GM19467 (cell line): Measurements from ENCODE around the gene GALT.

ENCODE experiments used
- ATAC-seq: cut with Tn5 transposase; IDR thresholded peaks from one replicate; pipeline ENCODE4 v1.9.1; 2021; ENCODE audit warnings: mild to moderate bottlenecking, moderate library complexity; ENCODE audit not compliant: unreplicated experiment

Gene GALT

GRCh38 chr9:34675048-34675714, 28.7 kb downstream of the GALT start:
- peak; percentile 61 for ATAC-seq

- no peak for ATAC-seq
These were observed 29.4 kb downstream of the GALT start for GRCh38 chr9:34675869-34676268.

- no peak for ATAC-seq
These were observed 37.7 kb downstream of the GALT start for GRCh38 chr9:34684145-34684544.

- no peak for ATAC-seq
These were observed 38.3 kb downstream of the GALT start for GRCh38 chr9:34684816-34685215.

- ATAC-seq: no peak
These were observed 39.1 kb downstream of the GALT start for GRCh38 chr9:34685591-34685990.

GRCh38 chr9:34686231-34686630, 39.8 kb downstream of the GALT start:
- no peak for ATAC-seq

GRCh38 chr9:34686732-34687131, 40.3 kb downstream of the GALT start:
- no peak for ATAC-seq

- no peak for ATAC-seq
These were observed 41.0 kb downstream of the GALT start for GRCh38 chr9:34687276-34688030.

GRCh38 chr9:34688329-34689115, 42.0 kb downstream of the GALT start:
- ATAC-seq: no peak

GRCh38 chr9:34689116-34689470, 42.6 kb downstream of the GALT start:
- ATAC-seq: no peak

GRCh38 chr9:34689512-34689911, 43.0 kb downstream of the GALT start:
- ATAC-seq: no peak

GRCh38 chr9:34690983-34691935, 44.8 kb downstream of the GALT start, which contains the start of gene CCL19:
TSS of gene CCL19 (minus strand) at chr9:34691276. CDS start at chr9:34691139, 137 bp downstream.
- no peak for ATAC-seq

- no peak for ATAC-seq
These were observed 45.5 kb downstream of the GALT start for GRCh38 chr9:34691936-34692315.

GRCh38 chr9:34693560-34693959, 47.1 kb downstream of the GALT start:
- no peak for ATAC-seq

GRCh38 chr9:34694811-34695210, 48.3 kb downstream of the GALT start:
- ATAC-seq: no peak
